GM12873 (cell line): ENCODE results near the gene ZIC5.

Experiments
- TF ChIP-seq, protein P1 (sequence below): IDR thresholded peaks from 2 replicates; pipeline ENCODE4 v1.5.1; 2012; ENCODE audit warnings: low read depth, mild to moderate bottlenecking, moderate library complexity, low read length, control low read depth; ENCODE audit not compliant: insufficient read depth; ENCODE audit errors: missing control alignments

The ZIC5 gene

GRCh38 chr13:99959540-99960230 lies 11.9 kb downstream of the ZIC5 start:
- TF ChIP-seq, protein P1, sequence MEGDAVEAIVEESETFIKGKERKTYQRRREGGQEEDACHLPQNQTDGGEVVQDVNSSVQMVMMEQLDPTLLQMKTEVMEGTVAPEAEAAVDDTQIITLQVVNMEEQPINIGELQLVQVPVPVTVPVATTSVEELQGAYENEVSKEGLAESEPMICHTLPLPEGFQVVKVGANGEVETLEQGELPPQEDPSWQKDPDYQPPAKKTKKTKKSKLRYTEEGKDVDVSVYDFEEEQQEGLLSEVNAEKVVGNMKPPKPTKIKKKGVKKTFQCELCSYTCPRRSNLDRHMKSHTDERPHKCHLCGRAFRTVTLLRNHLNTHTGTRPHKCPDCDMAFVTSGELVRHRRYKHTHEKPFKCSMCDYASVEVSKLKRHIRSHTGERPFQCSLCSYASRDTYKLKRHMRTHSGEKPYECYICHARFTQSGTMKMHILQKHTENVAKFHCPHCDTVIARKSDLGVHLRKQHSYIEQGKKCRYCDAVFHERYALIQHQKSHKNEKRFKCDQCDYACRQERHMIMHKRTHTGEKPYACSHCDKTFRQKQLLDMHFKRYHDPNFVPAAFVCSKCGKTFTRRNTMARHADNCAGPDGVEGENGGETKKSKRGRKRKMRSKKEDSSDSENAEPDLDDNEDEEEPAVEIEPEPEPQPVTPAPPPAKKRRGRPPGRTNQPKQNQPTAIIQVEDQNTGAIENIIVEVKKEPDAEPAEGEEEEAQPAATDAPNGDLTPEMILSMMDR, result no peak

GRCh38 chr13:99959127-99959539 lies 12.4 kb downstream of the ZIC5 start:
- TF ChIP-seq, protein P1, result no peak

DNA sequence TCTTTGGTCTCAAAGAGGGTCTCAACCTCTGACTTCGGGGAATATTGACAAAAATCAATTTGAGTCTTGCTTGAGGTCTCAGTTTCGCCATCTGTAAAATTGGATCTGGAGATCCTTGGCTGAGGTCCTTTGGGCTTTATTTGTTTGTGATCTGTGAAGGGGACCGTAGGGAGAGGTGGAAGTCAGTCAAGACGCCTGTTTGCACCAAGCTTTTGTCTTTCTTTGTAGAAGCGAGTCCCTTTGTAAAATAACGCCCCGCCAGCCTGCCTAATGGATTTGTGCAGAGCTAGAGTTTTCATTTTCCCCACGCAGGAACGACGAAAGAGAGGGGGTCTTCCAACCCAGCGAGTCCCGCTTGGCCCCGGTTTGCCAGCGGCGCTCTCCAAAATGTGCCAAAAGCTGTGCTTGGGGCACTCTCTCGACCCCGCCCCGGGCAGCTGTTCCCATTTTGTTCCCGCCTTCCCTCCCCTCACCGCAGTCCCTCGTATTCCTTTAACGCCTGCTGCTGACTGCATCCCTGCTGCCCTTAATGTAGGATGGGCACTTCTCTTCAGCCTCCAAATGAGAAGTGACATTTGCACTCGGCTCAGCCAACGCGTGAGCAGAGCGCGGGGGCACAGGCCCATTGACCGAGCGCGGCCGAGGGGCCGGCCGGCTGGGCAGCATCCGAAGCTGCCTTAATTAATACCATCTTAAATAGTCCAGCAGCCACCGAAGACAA lies 13.0 kb downstream of the ZIC5 start:
- TF ChIP-seq, protein P1, result no peak

- TF ChIP-seq, protein P1, result no peak
These were observed 14.9 kb downstream of the ZIC5 start for GRCh38 chr13:99956473-99957349.

GRCh38 chr13:99955747-99956472 lies 15.7 kb downstream of the ZIC5 start:
- TF ChIP-seq, protein P1, result no peak

DNA sequence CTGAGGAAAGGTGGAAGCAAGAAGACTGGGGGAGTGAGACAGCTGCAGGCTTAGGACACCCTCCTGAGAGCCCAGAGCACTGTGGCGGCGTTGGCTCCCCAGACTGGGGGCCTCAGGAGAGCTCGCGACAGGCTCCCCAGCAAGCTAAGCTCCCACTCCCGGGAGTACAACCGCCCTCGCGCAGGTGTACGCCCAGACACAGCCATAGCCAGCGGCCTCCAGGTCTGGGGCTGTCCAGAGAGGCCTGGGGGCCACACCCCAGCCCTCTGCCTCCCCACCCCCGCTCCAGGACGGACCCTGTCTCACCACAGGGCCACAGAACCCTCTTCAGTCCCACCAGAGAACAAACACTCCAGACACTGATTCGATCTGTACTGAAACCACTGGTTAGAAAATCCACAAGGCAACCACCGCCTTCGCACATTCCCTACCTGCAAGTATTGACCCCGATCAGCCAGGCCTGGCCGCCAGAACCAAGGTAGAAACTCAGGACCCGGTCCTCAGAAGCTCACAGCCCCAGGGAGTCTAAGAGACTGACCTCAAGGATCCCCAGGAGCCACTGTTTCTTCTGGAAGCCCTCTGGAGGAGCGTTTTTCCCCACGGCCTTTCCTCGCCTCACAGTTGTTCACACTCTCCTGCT lies 16.3 kb downstream of the ZIC5 start:
- TF ChIP-seq, protein P1, result no peak
